ENCODE results near the gene GBP3.
"Not testable (repeated sequence)": the region's sequence is repeated elsewhere in the genome, so short reads cannot be mapped to it uniquely, and the experiment has no call there.

GBP3 gene

DNA sequence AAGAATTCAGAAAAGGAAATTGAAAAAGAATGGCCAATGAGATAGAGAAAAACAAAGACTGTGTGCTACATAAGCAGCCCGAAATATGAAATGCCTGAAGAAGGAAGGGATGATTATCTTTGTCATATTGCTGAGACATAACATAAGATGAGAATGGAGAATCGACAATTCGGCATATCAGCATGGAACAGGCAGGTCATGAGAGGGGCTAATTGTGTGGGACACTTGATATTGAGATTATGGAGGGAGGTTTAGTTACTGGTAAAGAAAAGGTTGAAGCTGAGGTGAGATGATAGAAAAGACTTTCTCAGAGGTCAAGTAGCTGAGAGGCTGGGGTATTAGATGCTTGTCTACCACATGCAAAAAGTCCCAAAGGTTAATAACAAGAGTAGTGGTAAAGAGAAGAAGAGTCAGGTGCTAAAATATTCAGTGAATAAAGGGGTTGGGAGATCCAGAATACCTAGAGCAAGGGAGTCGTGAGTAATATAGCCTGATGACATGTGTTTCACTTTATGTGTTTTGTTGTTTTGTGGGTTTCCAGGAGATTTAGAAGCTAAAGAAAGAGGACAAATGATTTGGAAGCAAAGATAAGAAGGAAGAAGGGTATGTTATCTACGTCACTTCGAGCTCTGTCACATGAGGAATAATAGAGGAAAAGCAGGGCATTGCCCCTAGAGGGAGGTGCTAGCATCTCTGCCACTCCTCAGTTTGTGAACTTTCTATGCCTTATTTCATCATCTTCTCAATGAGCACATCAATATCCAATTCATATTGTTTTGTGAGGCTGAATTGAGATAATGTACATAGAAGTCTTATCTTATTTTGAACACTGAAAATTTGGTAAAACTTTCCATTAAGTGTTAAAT lies 23.9 kb upstream of the GBP3 start:
- peaks cover 20% of the 10 kb centered on the region for H3K36me3 Mint-ChIP-seq
- H3K9me3 Mint-ChIP-seq; H3K27ac Mint-ChIP-seq; H3K4me3 Mint-ChIP-seq; DNase-seq (ENCODE audit: low spot score in 2 of 2): not testable (repeated sequence)
- peaks cover 15% of the 10 kb centered on the region for H3K4me1 Mint-ChIP-seq
- peak; percentile 99 for ATAC-seq

DNA sequence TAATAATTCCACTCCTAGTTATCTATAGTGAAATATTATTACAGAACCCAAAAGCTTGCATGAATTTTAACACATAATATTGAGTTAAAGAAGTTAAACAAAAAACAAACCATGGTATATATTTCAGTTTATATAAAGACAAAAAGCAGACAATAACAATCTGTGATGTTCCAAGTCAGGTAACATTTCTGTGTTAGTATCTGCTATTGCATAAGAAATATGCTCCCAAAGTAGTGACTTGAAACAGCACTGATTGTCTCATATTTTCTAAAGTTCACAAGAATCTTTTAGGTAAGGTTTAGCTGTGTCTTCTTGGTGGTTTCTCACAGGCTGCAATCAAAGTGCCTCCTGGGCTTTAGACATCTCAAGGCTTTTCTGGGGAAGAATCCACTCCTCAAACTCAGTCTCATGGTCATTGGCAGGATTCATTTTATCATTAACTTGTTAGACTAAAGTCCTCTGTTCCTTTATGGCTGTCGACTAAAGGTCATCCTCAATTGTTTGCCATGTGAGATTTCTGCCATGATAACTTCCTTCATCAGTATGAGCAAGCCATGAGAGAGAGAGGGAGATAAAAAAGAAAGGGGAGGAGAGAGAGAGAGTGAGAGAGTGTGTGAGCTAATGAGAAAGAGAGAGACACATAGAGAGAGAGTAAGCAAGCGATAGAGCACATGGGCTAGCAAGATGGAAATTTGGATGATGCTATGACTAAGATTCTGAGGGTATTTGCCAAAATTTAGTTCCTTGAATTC lies 22.5 kb upstream of the GBP3 start:
- Mint-ChIP-seq H3K4me3 (no peak overlapping the region), H3K36me3 (peaks cover 12% of the 10 kb centered on the region), H3K27ac (no peak overlapping the region), H3K9me3 (peaks cover 3% of the 10 kb centered on the region), H3K4me1 (peaks cover 24% of the 10 kb centered on the region)
- DNase-seq (ENCODE audit: low spot score in 2 of 2) = no peak
- no peak for ATAC-seq

DNA sequence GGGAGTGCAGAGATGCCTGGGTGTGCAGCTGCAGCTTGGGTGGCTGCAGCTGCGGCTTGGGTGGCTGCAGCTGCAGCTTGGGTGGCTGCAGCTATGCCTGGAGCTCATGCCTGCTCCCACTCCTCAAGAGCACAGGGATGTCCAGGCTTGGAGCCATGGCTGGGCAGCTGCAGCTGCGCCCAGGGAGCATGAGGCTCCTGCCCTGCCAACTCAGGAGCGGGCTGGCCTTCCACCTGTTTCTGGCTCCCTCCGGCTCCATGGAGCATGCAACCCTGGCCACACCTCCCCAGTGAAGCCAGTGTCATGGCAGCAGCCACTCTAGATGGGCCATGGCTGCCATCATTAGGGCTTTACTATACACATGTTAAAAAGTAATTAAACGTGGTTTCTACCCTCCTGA lies 21.3 kb upstream of the GBP3 start:
- H3K9me3 Mint-ChIP-seq = peaks cover 5% of the 10 kb centered on the region
- H3K27ac Mint-ChIP-seq = no peak overlapping the region
- ATAC-seq (no peak), DNase-seq (ENCODE audit: low spot score in 2 of 2) (no peak)
- H3K4me3 Mint-ChIP-seq = no peak overlapping the region
- H3K4me1 Mint-ChIP-seq = peaks cover 28% of the 10 kb centered on the region
- peaks cover 15% of the 10 kb centered on the region for H3K36me3 Mint-ChIP-seq

DNA sequence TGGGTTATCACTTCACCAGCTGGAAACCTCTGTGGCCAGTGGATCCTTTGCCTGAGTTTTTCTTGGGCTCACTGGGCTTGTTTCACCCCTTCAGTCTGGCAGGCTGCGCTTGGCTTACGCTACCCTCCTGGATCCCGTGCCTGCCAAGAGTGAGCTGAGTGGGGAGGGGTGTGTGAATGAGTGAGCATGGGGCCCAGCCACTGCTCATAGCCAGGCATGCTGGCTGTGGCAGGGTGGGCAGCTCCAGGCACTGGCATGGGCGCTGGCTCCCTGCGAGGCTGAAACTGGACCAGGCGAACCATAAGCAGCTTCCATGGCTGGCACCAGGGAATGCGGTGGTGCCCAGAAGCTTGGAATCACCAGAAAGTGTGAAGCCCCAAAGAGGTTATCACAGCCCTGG lies 19.8 kb upstream of the GBP3 start:
- H3K4me3 Mint-ChIP-seq = no peak overlapping the region
- peaks cover 21% of the 10 kb centered on the region for H3K4me1 Mint-ChIP-seq
- H3K36me3 Mint-ChIP-seq = peaks cover 17% of the 10 kb centered on the region
- peaks cover 6% of the 10 kb centered on the region for H3K9me3 Mint-ChIP-seq
- DNase-seq (ENCODE audit: low spot score in 2 of 2) = no peak
- H3K27ac Mint-ChIP-seq = no peak overlapping the region
- ATAC-seq = no peak

GRCh38 chr1:89041721-89042120 lies 19.1 kb upstream of the GBP3 start:
- peak overlapping the region; percentile 77 for H3K27ac Mint-ChIP-seq

GRCh38 chr1:89041119-89041641 lies 18.5 kb upstream of the GBP3 start:
- DNase-seq (ENCODE audit: low spot score in 2 of 2) = peak in 1 of 2 donors; percentile 65
- Mint-ChIP-seq H3K27ac (peak overlapping the region; percentile 77), H3K36me3 (peaks cover 17% of the 10 kb centered on the region), H3K4me1 (peaks cover 21% of the 10 kb centered on the region), H3K4me3 (peak overlapping the region; percentile 51), H3K9me3 (peaks cover 6% of the 10 kb centered on the region)
- peak; percentile 99 for ATAC-seq

More at GRCh38 chr1:89041721-89042120, 19.1 kb upstream of the GBP3 start:
- Mint-ChIP-seq H3K9me3 (peaks cover 6% of the 10 kb centered on the region), H3K4me3 (peak overlapping the region; percentile 51), H3K4me1 (peaks cover 21% of the 10 kb centered on the region), H3K36me3 (peaks cover 17% of the 10 kb centered on the region)
- ATAC-seq (no peak), DNase-seq (ENCODE audit: low spot score in 2 of 2) (no peak)

DNA sequence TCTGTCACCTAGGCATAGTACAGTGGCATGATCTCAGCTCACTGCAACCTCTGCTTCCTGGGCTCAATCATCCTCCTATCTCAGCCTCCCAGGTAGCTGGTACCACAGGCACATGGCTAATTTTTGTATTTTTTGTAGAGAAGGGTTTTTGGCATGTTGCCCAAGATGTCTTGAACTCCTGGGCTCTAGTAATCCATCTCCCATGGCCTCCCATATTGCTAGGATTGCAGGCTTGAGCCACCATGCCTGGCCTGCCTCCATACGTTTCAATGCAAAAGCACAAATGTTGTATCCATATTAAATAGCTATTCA lies 17.6 kb upstream of the GBP3 start:
- no peak for DNase-seq (ENCODE audit: low spot score in 2 of 2)
- H3K36me3 Mint-ChIP-seq = peaks cover 17% of the 10 kb centered on the region
- peaks cover 6% of the 10 kb centered on the region for H3K9me3 Mint-ChIP-seq
- H3K4me1 Mint-ChIP-seq = peaks cover 21% of the 10 kb centered on the region
- H3K4me3 Mint-ChIP-seq = peak overlapping the region; percentile 51
- no peak for ATAC-seq
- H3K27ac Mint-ChIP-seq = peak overlapping the region; percentile 77

- Mint-ChIP-seq H3K4me3 (no peak overlapping the region), H3K9me3 (peaks cover 3% of the 10 kb centered on the region), H3K27ac (no peak overlapping the region), H3K4me1 (peaks cover 21% of the 10 kb centered on the region), H3K36me3 (peaks cover 11% of the 10 kb centered on the region)
- DNase-seq (ENCODE audit: low spot score in 2 of 2) (no peak), ATAC-seq (no peak)
Observed at GRCh38 chr1:89037186-89037585, 14.5 kb upstream of the GBP3 start.

DNA sequence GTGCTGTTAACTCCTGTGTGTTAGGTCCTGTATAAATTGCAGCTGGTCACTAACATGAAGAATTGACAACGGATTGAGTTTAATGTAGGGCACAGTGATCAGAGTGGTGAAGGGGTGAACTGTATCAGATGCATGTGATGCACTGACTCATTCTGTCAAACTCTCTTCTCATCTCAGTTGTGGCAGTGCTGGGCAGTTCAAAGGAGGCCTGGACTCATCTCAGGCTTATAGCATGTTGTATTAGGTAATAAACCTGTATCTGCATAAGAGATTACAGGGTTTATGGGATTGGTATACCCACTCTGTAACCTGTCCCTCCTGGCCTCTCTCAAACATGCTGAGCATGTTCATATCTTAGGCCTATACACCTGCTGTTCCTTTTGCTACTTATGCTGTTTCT lies 12.4 kb upstream of the GBP3 start:
- Mint-ChIP-seq H3K27ac (no peak overlapping the region), H3K36me3 (peaks cover 6% of the 10 kb centered on the region), H3K4me3 (no peak overlapping the region), H3K4me1 (peaks cover 14% of the 10 kb centered on the region), H3K9me3 (peaks cover 5% of the 10 kb centered on the region)
- no peak for DNase-seq (ENCODE audit: low spot score in 2 of 2)
- peak; percentile 76 for ATAC-seq

GRCh38 chr1:89034004-89034403 lies 11.3 kb upstream of the GBP3 start:
- not testable (repeated sequence) for H3K4me3 Mint-ChIP-seq; DNase-seq (ENCODE audit: low spot score in 2 of 2); ATAC-seq; H3K27ac Mint-ChIP-seq; H3K9me3 Mint-ChIP-seq; H3K36me3 Mint-ChIP-seq
- H3K4me1 Mint-ChIP-seq = peaks cover 19% of the 10 kb centered on the region

DNA sequence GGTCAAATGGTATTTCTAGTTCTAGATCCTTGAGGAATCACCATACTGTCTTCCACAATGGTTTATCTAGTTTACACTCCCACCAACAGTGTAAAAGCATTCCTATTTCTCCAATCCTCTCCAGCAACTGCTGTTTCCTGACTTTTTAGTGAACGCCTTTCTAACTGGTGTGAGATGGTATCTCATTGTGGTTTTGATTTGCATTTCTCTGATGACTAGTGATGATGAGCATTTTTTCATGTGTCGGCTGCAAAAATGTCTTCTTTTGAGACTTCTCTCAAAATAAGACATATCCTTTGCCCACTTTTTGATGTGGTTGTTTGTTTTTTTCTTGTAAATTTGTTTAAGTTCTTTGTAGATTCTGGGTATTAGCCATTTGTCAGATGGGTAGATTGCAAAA lies 6.4 kb upstream of the GBP3 start:
- H3K36me3 Mint-ChIP-seq; DNase-seq (ENCODE audit: low spot score in 2 of 2); H3K27ac Mint-ChIP-seq; ATAC-seq; H3K4me3 Mint-ChIP-seq: not testable (repeated sequence)
- peaks cover 34% of the 10 kb centered on the region for H3K4me1 Mint-ChIP-seq
- H3K9me3 Mint-ChIP-seq = peaks cover 10% of the 10 kb centered on the region

DNA sequence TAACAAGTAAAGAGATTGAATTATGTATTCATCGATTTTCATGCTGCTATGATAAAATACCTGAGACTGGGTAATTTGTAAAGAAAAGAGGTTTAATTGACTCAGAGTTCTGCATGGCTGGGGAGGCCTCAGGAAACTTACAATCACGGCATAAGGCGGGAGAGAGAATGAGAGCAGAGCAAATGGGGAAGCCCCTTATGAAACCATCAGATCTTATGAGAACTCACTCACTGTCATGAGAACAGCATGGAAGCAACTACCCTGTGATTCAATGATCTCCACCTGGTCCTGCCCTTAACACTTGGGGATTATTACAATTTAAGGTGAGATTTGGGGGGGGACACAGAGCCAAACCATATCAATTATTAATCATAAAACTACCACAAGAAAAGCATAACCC lies 3.3 kb upstream of the GBP3 start:
- H3K4me1 Mint-ChIP-seq = peaks cover 49% of the 10 kb centered on the region
- no peak for DNase-seq (ENCODE audit: low spot score in 2 of 2)
- no peak overlapping the region for H3K4me3 Mint-ChIP-seq
- ATAC-seq = peak; percentile 77
- no peak overlapping the region for H3K27ac Mint-ChIP-seq
- H3K36me3 Mint-ChIP-seq = peaks cover 6% of the 10 kb centered on the region
- peaks cover 8% of the 10 kb centered on the region for H3K9me3 Mint-ChIP-seq

- no peak for ATAC-seq
- Mint-ChIP-seq H3K27ac (peak overlapping the region; percentile 89), H3K36me3 (peaks cover 23% of the 10 kb centered on the region), H3K4me3 (peak overlapping the region; percentile 76), H3K4me1 (peaks cover 57% of the 10 kb centered on the region), H3K9me3 (peaks cover 8% of the 10 kb centered on the region)
- DNase-seq (ENCODE audit: low spot score in 2 of 2) = no peak
Observed at GRCh38 chr1:89023026-89023425, 360 bp upstream of the GBP3 start.

DNA sequence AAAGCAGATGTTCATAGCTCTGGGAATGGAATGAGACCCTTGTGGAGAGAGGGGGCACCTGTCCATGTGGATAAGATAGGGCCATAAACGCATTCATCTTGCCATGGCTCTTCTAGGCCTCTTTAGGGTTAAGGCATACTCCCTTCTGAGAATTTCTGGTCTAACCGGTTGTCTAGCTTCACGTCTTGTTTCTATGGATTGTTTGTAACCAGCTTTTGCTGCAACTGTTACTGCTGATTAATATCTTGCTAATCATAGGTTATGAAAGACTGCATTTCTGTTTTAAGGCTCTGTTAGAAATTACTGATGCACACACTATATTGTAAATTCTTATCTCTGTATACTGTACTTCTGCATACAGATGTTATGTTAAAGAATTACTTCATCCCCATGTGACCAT lies 4.3 kb downstream of the GBP3 start:
- H3K9me3 Mint-ChIP-seq; H3K4me3 Mint-ChIP-seq; ATAC-seq; DNase-seq (ENCODE audit: low spot score in 2 of 2): not testable (repeated sequence)
- peaks cover 57% of the 10 kb centered on the region for H3K4me1 Mint-ChIP-seq
- peak overlapping the region; percentile 36 for H3K27ac Mint-ChIP-seq
- peaks cover 70% of the 10 kb centered on the region for H3K36me3 Mint-ChIP-seq

DNA sequence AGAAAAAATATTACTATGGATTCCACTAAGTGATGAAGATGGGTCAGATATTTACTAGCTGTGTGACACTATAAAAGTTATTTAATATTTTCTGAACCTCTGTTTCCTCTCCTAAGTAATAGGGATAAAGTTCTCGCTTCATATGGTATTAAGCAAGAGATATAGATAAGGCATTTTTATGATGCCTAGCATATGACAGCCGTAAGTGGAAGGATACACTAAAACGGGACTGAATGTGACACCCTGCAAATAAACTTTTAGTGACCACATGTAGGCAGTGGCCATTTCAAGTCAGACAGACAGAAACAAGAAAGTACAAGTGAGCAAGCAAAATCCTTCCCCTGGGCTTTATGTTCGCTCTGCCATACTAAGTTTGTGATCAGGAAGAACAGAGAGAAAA lies 14.2 kb downstream of the GBP3 start:
- Mint-ChIP-seq H3K9me3 (no peaks in the 10 kb centered on the region), H3K4me3 (no peak overlapping the region), H3K27ac (no peak overlapping the region), H3K36me3 (peaks cover 59% of the 10 kb centered on the region), H3K4me1 (peaks cover 17% of the 10 kb centered on the region)
- no peak for DNase-seq (ENCODE audit: low spot score in 2 of 2)
- no peak for ATAC-seq
